ENCODE measurements around the gene DDAH2.

DDAH2 gene

DNA sequence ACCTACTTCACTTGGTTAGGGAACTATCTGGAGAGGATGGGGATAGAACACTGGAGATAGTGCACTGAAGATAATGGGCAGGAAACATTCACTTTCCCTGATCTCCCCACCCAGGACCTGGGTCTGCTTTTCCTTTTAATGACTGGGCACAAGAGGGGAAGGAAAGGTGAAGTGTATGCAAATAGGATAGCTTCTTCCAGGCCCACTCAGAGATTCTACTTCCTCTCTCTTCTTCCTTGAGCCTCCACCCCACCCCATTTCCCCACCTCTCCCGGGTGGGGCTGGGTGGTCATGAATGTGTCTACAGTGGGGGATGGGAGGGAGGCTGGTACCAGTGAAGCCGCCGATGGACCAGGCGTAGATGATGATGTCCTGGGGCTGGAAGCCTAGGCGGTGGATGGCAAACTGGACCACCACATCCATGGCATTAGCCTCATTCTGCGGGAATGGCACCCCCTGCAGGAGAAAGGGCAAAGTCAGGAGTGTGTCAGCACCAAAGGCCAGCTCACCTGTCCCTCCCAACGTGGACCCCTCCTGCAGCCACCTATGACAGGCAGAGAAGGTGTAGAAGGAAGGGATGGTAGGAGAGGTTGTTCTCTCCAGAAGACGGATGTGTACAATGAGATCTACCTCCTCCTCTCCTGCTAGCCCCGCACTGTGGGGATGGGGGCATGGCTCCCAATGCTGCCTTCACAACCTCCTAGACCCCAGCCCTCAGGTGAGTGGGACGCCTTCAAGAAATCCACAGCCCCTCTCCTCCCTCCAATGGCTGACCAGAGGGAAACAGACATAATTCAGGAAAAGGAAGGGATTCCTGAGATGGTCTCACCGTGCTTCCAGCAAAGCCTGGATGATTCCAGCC lies 39.6 kb downstream of the DDAH2 start:
- DNase-seq (ENCODE audit: low read depth): no peak
- TF ChIP-seq, protein P1, sequence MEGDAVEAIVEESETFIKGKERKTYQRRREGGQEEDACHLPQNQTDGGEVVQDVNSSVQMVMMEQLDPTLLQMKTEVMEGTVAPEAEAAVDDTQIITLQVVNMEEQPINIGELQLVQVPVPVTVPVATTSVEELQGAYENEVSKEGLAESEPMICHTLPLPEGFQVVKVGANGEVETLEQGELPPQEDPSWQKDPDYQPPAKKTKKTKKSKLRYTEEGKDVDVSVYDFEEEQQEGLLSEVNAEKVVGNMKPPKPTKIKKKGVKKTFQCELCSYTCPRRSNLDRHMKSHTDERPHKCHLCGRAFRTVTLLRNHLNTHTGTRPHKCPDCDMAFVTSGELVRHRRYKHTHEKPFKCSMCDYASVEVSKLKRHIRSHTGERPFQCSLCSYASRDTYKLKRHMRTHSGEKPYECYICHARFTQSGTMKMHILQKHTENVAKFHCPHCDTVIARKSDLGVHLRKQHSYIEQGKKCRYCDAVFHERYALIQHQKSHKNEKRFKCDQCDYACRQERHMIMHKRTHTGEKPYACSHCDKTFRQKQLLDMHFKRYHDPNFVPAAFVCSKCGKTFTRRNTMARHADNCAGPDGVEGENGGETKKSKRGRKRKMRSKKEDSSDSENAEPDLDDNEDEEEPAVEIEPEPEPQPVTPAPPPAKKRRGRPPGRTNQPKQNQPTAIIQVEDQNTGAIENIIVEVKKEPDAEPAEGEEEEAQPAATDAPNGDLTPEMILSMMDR (IDR thresholded peaks at IDR 0.05; ENCODE audit: low read length, missing control alignments): peak; percentile 42
- H3K4me3 ChIP-seq (replicated peaks; ENCODE audit: low read depth, low read length): no peak overlapping the region

DNA sequence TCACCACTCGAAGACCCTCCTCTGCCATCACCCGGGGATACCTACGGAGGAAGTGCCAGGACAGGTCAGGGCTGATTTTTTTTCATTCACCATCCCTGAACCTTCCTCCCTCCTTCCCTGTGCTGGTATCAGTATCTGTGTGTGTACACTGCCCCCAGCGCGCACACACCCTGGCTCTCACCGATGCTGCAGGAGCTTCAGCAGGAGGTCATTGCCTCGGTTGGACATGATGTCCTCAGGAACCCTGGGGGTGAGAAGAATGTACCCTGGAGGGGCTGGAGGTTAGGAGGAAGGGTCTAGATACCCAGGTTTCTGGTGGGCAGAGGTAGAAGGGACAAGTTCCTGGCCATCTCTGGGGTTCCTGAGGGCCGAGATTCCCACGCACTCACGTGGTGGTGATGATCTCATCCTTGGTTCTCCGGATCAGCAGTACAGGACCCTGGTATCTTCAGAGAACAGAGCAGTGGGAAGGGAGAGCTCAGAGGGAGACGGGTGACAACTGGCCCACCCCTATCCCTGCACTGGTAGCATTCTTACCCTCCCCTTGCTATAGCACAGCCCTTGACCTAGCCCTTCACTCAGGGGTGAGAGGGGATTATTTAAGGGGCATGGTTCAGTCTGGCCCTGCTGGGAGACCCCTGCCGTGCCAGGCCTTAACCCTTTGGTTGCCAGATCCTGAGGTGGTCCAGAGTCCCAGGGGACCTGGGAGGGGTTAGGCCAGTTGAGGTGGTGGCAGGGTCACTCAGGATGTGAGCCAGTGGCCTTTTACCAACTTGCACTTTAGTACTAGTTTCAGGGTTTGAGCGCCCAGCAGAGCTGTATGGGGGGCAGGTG lies 41.0 kb downstream of the DDAH2 start:
- no peak for DNase-seq (ENCODE audit: low read depth)
- TF ChIP-seq, protein P1 (IDR thresholded peaks at IDR 0.05; ENCODE audit: low read length, missing control alignments): no peak
- no peak overlapping the region for H3K4me3 ChIP-seq (replicated peaks; ENCODE audit: low read depth, low read length)

DNA sequence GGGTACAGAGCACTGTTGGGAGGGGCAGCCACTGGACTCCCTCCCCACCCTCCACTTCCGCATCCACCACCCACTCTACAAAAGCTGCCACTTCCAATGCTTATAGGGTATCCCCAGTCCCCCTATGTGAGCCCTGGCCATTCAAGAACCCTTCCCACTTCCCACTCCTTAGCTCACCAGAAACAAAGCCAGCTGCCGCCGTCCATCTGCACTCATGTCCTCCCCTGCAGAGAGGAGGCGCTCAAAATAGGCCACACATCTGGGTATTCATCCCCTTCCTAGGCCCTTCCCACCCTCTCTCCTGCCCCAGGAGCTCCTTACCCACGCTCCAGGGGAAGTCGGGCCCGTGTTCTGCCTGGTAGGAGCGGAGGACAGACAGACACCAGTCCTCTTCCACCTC lies 41.8 kb downstream of the DDAH2 start:
- TF ChIP-seq, protein P1 (IDR thresholded peaks at IDR 0.05; ENCODE audit: low read length, missing control alignments): no peak
- H3K4me3 ChIP-seq (replicated peaks; ENCODE audit: low read depth, low read length): no peak overlapping the region
- DNase-seq (ENCODE audit: low read depth): no peak

DNA sequence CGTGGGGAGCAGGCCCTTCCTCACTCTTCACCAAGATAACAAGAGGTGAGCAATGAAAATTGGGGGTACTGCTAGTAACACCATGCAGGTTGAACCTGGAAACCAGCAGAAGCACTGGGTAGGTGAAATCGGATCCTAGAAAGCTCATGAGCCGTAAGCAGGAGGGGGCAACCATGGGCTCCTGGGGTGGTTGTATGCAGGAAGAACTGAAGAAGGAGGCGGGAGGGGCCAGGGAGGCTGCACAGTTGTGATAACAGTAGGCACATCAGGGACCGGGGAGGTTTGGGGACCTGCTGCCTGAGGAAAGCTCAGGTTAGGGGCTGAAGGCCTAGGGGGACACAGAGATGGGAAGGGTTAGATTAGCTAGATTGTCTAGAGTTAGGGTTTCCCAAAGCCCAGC lies 42.6 kb downstream of the DDAH2 start:
- TF ChIP-seq, protein P1 (IDR thresholded peaks at IDR 0.05; ENCODE audit: low read length, missing control alignments): no peak
- no peak for DNase-seq (ENCODE audit: low read depth)
- no peak overlapping the region for H3K4me3 ChIP-seq (replicated peaks; ENCODE audit: low read depth, low read length)

DNA sequence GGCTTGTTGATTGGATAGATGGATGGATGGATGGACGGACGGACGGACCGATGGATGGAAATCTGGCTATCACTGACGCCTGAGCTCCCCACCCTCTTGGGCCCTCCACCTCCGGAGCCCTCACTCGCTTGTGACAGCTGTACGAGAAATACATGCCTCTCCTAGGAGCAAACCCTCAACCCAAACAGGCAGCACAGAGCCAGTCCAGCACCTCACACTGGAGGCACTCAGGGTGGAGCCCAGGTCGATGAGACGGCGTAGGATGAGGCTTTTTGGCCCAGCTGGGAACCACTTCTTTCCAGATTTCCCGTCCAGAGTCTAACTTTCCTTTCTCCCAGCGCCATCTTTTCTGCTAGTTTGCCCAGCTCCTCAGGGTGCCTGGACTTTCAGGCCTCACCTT lies 45.5 kb downstream of the DDAH2 start:
- no peak for DNase-seq (ENCODE audit: low read depth)
- TF ChIP-seq, protein P1 (IDR thresholded peaks at IDR 0.05; ENCODE audit: low read length, missing control alignments): no peak

DNA sequence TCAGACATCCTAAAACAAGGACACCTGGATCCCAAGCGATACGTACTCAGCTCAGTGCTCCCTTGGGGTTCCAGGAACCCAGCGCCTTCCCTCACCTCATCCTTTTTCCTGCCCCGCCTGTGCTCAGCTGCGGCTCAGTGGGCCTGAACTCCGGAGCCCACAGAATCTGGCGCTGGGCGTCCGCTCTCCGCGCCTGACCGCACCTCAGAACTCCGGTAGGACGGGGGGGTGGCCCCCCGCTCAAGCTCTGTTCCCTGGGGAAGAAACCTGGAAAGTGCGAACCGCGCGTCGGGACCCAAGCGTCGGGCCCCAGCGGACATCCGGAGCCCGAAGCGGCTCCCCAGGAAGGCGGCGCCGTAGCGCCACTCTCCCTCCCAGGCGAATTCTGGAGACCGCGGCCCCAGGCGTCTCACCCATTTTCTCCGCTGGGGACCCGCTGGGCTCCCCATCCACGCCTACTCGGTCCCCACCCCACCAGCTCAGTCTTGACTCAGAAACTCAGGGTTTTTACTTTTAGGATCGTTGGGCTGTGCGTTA lies 47.9 kb downstream of the DDAH2 start:
- H3K4me3 ChIP-seq (replicated peaks; ENCODE audit: low read depth, low read length): peak overlapping the region; percentile 53
- peak; percentile 22 for DNase-seq (ENCODE audit: low read depth)
- TF ChIP-seq, protein P1 (IDR thresholded peaks at IDR 0.05; ENCODE audit: low read length, missing control alignments): peak; percentile 16

More for the DNA sequence above, 45.5 kb downstream of the DDAH2 start:
- H3K4me3 ChIP-seq (replicated peaks; ENCODE audit: low read depth, low read length): no peak overlapping the region
